ENCODE results near the gene KREMEN1.

Gene KREMEN1

GRCh38 chr22:29149841-29150555, 77.2 kb downstream of the KREMEN1 start:
- no peak for DNase-seq (ENCODE audit: low spot score)

GRCh38 chr22:29150701-29151100, 77.9 kb downstream of the KREMEN1 start:
- no peak for DNase-seq (ENCODE audit: low spot score)

GRCh38 chr22:29151316-29151715, 78.5 kb downstream of the KREMEN1 start:
- no peak for DNase-seq (ENCODE audit: low spot score)

- no peak for DNase-seq (ENCODE audit: low spot score)
Observed at GRCh38 chr22:29152045-29152953, 79.5 kb downstream of the KREMEN1 start.

GRCh38 chr22:29152954-29153719, 80.3 kb downstream of the KREMEN1 start:
- DNase-seq (ENCODE audit: low spot score) = no peak

GRCh38 chr22:29154364-29155048, 81.7 kb downstream of the KREMEN1 start:
- peak; percentile 87 for DNase-seq (ENCODE audit: low spot score)

- no peak for DNase-seq (ENCODE audit: low spot score)
Observed at GRCh38 chr22:29155966-29156365, 83.1 kb downstream of the KREMEN1 start.

GRCh38 chr22:29156507-29156906, 83.7 kb downstream of the KREMEN1 start:
- DNase-seq (ENCODE audit: low spot score) = no peak

GRCh38 chr22:29157759-29158535, 85.1 kb downstream of the KREMEN1 start:
- no peak for DNase-seq (ENCODE audit: low spot score)

- DNase-seq (ENCODE audit: low spot score) = no peak
Observed at GRCh38 chr22:29158546-29158945, 85.7 kb downstream of the KREMEN1 start.

- no peak for DNase-seq (ENCODE audit: low spot score)
Observed at GRCh38 chr22:29163808-29164207, 91.0 kb downstream of the KREMEN1 start.

- no peak for DNase-seq (ENCODE audit: low spot score)
Observed at GRCh38 chr22:29165321-29166060, 92.7 kb downstream of the KREMEN1 start.

- no peak for DNase-seq (ENCODE audit: low spot score)
Observed at GRCh38 chr22:29166180-29166579, 93.3 kb downstream of the KREMEN1 start.

- no peak for DNase-seq (ENCODE audit: low spot score)
Observed at GRCh38 chr22:29167032-29167911, 94.4 kb downstream of the KREMEN1 start.

GRCh38 chr22:29171721-29172120, 98.9 kb downstream of the KREMEN1 start:
- no peak for DNase-seq (ENCODE audit: low spot score)

GRCh38 chr22:29172216-29172615, 99.4 kb downstream of the KREMEN1 start:
- DNase-seq (ENCODE audit: low spot score) = no peak

GRCh38 chr22:29175312-29175835, 102.5 kb downstream of the KREMEN1 start:
- DNase-seq (ENCODE audit: low spot score) = no peak

- DNase-seq (ENCODE audit: low spot score) = no peak
Observed at GRCh38 chr22:29183971-29184848, 111.4 kb downstream of the KREMEN1 start.
